ENCODE results near the gene FBN1.

Gene FBN1

GRCh38 chr15:48427479-48427878 is 218.0 kb downstream of the FBN1 start:
- no peak for DNase-seq (ENCODE audit: low read depth in 2 of 2)

GRCh38 chr15:48426941-48427340 is 218.6 kb downstream of the FBN1 start:
- DNase-seq (ENCODE audit: low read depth in 2 of 2), result no peak

DNA sequence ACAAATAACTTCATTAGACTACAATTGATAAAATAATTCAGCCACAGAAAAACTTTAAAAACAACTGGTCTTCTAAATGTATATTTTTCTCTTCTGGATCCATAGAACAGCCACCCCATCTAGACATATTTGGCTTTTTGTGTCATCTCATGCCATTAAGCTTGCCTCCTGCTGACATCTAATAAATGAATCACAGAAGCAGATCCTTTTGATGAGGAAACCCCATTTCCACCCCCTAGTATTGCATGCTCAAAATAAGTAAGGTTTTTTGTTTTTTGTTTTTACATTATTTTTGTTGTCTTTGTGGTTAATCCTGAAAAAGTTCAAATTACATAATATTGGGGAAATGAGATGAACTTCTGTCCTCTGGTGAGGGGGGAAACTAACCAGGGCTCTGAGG is 219.5 kb downstream of the FBN1 start:
- no peak for DNase-seq (ENCODE audit: low read depth in 2 of 2)

- no peak for DNase-seq (ENCODE audit: low read depth in 2 of 2)
Observed at GRCh38 chr15:48425051-48425450, 220.5 kb downstream of the FBN1 start.

DNA sequence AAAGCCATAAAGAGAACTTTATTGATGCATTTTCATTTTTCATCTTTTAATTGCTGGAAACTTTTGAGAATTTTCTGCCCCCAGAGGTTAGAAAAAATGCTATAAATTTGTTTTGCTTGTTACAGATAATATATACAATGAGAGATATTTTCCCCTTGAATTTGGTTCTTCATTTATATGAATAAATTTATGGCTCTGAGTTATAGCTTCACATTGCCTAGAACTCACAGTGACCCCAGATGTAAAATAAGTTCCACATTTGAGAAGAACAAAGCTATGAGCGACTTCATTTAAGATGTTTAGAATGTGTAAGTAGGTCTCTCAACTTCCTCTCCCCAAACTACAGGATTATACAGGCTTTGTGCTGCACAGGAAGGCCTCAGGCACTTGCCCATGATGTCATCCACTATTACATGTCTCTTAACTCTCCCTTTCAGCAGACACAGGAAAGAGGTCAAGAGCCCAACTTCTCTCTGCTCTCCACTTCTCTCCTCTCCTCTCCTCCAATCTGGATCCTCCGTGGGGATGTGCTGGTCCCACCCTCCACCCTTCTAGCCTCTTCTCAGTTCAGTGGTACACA is 221.5 kb downstream of the FBN1 start:
- no peak for DNase-seq (ENCODE audit: low read depth in 2 of 2)

GRCh38 chr15:48423342-48423741 is 222.2 kb downstream of the FBN1 start:
- DNase-seq (ENCODE audit: low read depth in 2 of 2), result no peak

- no peak for DNase-seq (ENCODE audit: low read depth in 2 of 2)
Observed at GRCh38 chr15:48422401-48422800, 223.1 kb downstream of the FBN1 start.

- no peak for DNase-seq (ENCODE audit: low read depth in 2 of 2)
Observed at GRCh38 chr15:48421362-48421761, 224.1 kb downstream of the FBN1 start.

DNA sequence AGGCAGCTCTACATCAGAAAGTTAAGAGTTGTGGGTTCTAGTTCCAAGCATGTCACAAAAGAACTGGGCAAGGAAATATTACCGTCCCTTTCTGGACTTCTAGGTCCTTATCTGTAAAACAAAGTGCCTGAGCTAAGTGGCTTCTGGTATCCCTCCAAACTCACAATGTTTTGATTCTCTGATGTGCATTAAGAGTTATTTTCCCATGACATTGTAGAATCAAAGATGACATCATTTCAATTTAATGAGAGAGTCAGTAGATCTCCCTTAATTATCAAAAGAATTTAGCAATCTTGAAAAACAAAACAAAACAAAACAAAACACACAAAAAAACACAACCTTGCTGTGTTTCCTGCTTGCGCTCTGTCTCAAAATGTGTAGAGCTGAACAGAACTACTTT is 225.6 kb downstream of the FBN1 start:
- no peak for DNase-seq (ENCODE audit: low read depth in 2 of 2)

GRCh38 chr15:48418343-48418742 is 227.2 kb downstream of the FBN1 start:
- no peak for DNase-seq (ENCODE audit: low read depth in 2 of 2)

DNA sequence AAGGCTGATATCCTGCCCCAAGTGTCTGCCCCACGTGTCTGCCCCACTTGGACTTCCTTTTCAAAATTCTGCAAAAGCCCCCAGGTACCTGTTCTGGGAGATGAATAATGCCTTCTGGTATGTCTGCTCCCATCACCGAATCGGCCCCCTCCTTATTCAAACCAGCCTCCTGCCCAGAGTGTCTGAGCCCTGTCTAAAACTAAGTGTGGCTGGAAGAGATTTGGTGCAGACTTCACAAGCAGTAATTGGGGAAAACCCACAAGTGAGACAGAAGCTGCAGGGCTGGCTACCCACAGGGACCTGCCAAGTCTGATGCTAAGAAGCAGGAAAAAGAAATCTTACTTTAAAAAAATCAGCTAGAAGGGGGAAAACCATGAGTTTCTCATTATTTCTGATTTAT is 229.2 kb downstream of the FBN1 start:
- no peak for DNase-seq (ENCODE audit: low read depth in 2 of 2)

DNA sequence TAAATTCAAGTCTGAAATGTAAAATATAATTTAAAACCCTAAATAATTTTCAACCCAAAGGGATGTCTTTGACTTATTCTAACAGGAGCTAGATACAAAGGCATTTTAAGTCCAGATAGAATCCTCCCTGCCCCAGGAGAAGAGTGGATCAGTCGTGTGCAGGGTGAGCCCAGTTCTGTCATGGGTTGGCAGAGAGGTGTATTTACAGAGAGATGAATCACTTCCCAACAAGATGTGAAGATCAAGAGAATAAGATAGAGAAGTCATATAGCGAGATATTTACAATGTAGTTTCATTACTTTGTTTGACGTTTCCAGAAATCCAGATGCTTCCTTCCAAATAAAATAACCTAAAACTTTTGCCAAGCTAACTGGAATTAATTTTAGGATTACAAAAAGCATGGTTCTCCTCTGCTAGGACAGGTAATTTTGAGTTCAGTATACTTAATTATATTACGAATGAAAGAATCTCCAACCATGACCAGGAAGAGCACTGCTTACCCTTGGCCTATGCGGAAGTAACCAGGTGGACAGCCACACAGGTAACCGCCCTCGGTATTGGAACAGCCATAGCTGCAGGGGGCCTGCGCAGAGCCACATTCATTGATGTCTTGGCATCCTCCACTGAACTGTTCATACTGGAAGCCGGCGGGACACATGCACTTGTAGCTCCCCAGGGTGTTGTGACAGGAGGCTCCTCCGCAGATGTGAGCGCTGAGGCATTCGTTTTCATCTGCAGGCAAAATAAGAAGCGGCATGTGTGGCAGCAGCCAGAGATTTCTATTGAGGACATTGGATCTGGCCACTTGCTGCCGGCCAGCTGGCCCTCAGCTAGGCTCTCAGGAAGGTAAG is 230.2 kb downstream of the FBN1 start:
- no peak for DNase-seq (ENCODE audit: low read depth in 2 of 2)

DNA sequence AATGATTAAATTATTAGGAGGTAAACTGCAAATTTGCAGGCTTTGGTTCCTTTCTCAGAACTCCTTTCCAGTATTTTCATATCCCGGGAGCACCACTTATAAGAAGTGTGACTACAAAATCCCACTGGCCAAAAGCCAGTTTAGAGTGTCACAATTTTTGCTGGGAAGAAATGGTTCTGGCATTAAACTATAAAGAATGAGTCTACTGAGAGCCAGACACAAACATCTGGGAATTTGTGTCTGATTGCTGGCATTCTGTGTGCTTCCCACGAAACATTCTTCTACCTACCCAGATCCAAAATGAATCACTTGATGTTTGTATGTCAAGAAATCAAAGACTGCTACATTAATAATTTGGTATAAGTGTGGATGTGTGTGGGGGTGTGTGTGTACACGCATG is 231.5 kb downstream of the FBN1 start:
- no peak for DNase-seq (ENCODE audit: low read depth in 2 of 2)

GRCh38 chr15:48413304-48413703 is 232.2 kb downstream of the FBN1 start:
- no peak for DNase-seq (ENCODE audit: low read depth in 2 of 2)

- DNase-seq (ENCODE audit: low read depth in 2 of 2), result no peak
Observed at GRCh38 chr15:48411971-48412591, 233.4 kb downstream of the FBN1 start.

- no peak for DNase-seq (ENCODE audit: low read depth in 2 of 2)
Observed at GRCh38 chr15:48409623-48410022, 235.9 kb downstream of the FBN1 start.

DNA sequence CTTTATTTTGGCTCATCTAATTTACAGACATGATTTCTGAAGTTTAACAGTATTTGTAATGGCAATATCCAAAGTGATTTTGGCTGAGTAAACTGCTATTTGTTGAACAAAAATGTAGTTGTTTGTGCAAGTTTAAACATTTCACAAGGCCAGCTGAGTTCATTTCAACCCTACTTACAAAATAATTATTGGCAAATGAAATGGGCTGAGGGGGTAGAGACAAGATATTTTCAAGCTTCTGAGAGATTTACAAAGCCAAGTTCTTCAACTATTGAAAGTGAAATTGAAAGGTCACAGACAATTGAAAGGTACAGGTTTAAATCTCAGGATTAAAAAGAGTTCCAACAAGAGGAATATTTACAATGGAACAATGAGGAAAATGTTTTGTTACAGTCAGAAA is 237.2 kb downstream of the FBN1 start:
- no peak for DNase-seq (ENCODE audit: low read depth in 2 of 2)

- DNase-seq (ENCODE audit: low read depth in 2 of 2), result no peak
Observed at GRCh38 chr15:48407646-48408045, 237.9 kb downstream of the FBN1 start.

- DNase-seq (ENCODE audit: low read depth in 2 of 2), result no peak
Observed at GRCh38 chr15:48406911-48407310, 238.6 kb downstream of the FBN1 start.

DNA sequence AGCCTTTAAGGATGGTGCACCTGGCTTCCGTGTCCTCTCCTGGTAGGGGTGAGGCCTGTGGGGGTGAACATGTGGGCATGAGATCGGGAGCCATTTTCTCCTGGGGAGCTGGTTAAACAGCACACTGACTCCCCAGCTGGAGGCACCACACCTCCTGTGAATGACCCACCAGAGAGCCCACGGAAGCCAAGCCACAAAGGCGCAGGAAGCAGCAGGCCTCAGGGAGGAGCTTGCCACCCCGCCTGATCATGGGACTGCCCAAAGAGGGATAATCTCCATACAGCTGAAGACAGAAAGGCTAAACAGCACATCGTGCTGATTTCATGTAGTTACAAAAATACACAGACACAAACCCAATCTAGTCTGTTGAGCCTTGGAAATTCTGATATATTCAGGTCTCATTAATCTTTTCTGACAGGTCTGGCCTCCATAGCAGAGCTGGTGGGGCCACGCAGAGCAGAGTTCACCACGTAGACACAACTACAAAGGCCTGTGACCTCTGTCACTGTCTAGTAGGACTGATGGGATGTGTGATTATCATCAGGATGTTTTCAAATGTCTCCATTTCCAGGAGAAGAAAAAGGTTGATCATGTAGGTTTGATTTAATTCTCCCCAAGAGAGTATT is 239.1 kb downstream of the FBN1 start:
- DNase-seq (ENCODE audit: low read depth in 2 of 2), result no peak

DNA sequence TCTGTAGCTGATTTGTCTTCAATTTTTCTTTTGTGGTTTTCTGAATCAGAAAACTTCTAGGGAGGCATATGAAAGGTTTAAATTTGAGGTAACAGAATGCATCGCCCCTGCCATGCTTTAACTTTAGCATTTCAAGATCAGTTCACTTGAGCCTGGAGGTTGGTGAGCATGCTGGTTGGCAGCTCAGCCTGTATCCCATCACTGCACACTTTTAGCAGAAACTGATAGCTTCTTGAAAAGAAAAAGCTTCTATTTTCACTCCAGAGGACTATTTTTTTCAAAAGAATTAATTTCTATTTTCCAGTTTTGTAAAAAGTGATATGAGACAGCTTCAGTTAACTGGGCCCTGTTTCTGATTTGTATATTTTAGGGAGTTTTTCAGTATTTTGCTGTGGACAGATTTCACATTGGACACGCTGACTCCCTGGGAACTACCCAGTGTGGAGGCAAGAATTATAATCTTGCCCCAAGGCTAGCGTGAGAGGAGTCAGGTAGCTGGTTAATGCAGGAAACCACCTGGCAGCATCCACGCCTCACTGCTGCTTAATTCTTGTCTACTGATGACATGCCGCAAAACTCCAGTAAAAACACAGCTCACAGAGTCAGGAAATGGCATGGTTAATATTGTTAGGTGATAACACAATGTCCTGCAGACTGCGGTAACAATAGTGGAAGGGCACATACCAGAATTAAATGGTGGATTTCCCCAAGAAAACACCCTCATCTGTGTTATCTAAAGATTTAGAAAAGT is 242.9 kb downstream of the FBN1 start:
- no peak for DNase-seq (ENCODE audit: low read depth in 2 of 2)

GRCh38 chr15:48400086-48400485 is 245.4 kb downstream of the FBN1 start:
- no peak for DNase-seq (ENCODE audit: low read depth in 2 of 2)

Measured in stimulated activated CD8-positive, alpha-beta memory T cell treated with anti-CD3 and anti-CD28 coated beads, Interleukin-7, amount 100 ng/mL, for 1 hour (primary cell).